HG02981 (cell line): ENCODE data around the gene LSM10.
A peak's percentile ranks its signal among the peaks of the same experiment; 100 is the strongest.

ENCODE experiments used
- ATAC-seq: cut with Tn5 transposase; IDR thresholded peaks from one replicate; pipeline ENCODE4 v1.9.1; 2021; ENCODE audit warnings: mild to moderate bottlenecking, moderate library complexity; ENCODE audit not compliant: unreplicated experiment

Gene LSM10

DNA sequence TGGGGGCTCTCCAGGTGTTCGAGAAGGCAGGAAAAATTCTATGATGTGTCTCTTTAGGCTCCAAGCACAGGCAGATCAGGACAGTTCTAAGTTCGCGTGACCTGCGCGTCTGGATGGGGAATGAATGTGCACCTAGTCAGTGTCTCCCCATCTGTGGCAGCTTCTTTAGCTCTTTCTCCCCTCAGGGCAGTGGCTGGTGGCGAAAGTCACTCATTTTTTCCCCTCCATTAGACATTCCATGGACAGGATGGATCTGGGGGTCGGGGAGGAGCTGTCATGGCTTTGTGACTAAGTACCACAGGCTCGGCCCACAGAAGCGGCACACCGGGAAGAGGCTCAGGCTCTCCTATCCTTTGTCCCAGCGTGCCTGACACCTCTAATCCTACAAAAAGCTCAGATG, 43.2 kb downstream of the LSM10 start:
- ATAC-seq, result no peak

DNA sequence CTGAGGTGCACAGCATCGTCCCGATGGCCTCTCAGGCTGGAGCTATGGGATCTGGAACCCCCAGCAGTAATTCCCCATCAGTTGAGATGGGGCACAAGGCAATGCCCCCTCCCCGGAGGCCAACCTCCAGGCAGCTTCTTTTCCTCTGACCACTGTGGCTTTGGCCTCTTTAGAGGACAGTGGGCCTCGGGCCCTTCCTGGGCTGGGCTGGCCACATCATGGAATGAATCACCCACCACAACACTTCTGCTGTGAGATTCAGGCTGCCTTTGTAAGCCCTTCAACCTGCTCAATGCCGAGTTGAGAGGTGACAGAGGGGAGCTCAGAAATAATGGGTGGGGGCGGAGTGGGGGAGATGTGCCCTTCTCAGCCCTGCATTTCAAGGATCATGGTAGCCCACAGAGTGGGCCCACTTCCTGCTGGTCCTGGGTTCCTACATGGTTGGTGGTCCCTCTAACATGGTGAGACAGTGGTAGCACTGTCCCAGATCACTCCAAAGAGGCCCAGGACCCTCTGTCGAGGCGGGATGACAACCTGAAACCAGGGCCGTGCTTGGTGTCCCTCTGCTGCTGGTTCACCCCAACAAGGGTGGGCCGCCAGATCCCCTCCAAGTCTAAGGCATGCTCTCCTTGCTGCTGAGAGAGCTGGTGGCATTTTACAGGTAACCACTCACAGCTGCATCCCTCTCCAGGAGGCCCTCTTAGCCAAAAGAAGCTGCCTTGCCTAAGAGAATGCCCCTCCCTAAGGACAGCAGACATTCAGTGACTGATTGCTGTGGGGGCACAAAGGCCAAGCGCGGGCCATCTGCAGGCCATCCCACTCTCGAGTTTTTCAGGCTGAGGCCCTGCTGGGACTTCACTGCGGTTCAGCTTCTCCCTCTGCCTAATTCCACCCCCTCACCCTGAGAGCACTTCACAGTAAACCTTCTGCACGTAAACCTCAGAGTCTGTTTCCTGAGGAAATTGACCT, 44.5 kb downstream of the LSM10 start:
- no peak for ATAC-seq

- no peak for ATAC-seq
Measured at GRCh38 chr1:36352125-36352909, 45.4 kb downstream of the LSM10 start.

GRCh38 chr1:36351227-36351977, 46.3 kb downstream of the LSM10 start:
- no peak for ATAC-seq

DNA sequence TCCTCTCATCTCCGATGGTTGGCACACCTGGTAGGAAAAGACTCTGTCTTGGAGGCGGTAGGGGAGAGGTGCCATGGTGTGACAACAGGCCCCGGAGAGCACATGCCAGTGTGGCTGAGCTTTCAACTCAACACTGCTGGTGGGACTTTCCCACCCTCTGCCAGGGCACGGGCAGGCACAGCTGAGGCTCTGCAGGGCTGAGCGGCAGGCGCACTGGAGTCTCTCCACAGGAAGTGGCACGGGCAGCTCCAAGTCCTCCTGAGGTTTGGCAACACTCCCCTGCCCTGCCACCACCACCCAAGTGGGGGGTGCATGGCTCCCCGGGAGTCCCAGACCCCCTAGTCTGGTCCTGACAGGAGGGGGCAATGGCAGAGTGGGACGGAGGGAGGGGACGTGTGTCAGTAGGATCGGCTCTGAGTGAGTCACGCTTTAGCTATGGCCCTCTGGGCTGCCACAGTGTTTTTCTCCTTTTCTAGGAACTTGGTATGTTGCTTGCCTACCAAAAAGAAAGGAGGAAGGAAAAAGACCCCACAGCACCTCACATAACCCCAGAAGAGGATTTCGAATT, 47.0 kb downstream of the LSM10 start:
- ATAC-seq, result no peak

GRCh38 chr1:36349839-36350238, 47.9 kb downstream of the LSM10 start:
- no peak for ATAC-seq

GRCh38 chr1:36349241-36349671, 48.5 kb downstream of the LSM10 start:
- peak; percentile 78 for ATAC-seq

GRCh38 chr1:36346741-36347370, 50.9 kb downstream of the LSM10 start:
- ATAC-seq, result no peak

DNA sequence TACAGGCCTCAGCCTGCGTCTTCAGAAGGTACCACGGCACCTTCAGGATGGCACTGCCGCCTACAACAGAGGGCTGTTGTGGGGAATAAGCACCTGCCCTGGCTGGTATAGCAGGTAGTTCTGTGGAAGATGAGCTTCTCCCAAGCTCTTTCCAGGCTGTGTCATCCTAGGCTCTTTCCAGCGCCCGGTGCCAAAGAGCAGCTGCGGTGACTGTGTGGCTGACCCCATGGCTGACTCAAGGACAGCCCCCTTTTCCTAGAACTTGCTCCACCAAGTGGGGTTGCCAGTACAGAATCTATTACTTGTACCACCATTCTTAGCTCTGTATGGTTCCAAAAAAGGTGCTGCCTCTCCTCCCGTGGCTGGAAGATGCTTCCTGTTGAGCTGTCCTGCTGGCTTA, 52.4 kb downstream of the LSM10 start:
- no peak for ATAC-seq

GRCh38 chr1:36344395-36344680, 53.4 kb downstream of the LSM10 start:
- no peak for ATAC-seq

GRCh38 chr1:36343651-36344394, 53.9 kb downstream of the LSM10 start:
- ATAC-seq, result no peak
